K562 (cell line): ENCODE data around the gene CALHM4. TPM values are rescaled to one million over a fixed set of nuclear protein-coding genes. Genes with fewer than 3 reads are reported as not detected.

Experiments used
- ATAC-seq: fragments of 200-7000 bp; cut with Tn5 transposase; 3 replicates; pipeline ENCODE4 v1.9.1; 2020; ENCODE audit warnings: moderate library complexity
- BruUV-seq: library from RNA; stranded (reverse); fragments of 400-500 nt; replicated peaks from 2 replicates; lab custom pipeline; 2021; lab: Mats Ljungman, UMichigan
- CTCF ChIA-PET: fragments of 300-600 bp; formaldehyde crosslinking; extraction: SDS; loops from one replicate; lab custom pipeline; 2021; ENCODE audit warnings: low intra/inter-chr PET ratio; lab: Yijun Ruan, JAX
- POLR2A ChIA-PET: fragments of 300-600, 350-650 bp; sonication (Branson Sonifier 250); formaldehyde crosslinking; extraction: SDS; loops from one replicate; lab custom pipeline; 2021; ENCODE audit warnings: antibody characterized with exemption, inconsistent platforms; lab: Yijun Ruan, JAX
- DNase-seq, 4 experiments: peaks; one replicate each; pipeline versions ENCODE4 v3.0.0 to v3.0.0-alpha.2; 2011 to 2018; ENCODE audit warnings: low spot score in 3 of 4, mixed read lengths in 3 of 4; ENCODE audit errors: extremely low read depth in 1 of 4
- FAIRE-seq: peaks from 2 replicates; lab custom pipeline; 2011; peaks lifted over from hg19 to GRCh38; lab: Jason Lieb, UNC
- H2AFZ ChIP-seq: 2 replicates; pipeline ENCODE4 v1.6.0; 2011; ENCODE audit warnings: low read depth, low read length, control low read depth, inconsistent platforms
- H3K27ac ChIP-seq: fragments of 200-600 bp; 3 replicates; pipeline ENCODE4 v1.8.0; 2011; ENCODE audit warnings: low read depth, mild to moderate bottlenecking, control low read depth, inconsistent platforms, low read length, moderate library complexity, mixed read lengths; ENCODE audit errors: extremely low read depth
- H3K27me3 ChIP-seq, 2 experiments: fragments of 300-600 bp in 1 of 2; 2 replicates in 1 of 2; 3 replicates in 1 of 2; pipeline versions ENCODE4 v1.6.0 to v1.8.0; 2011; ENCODE audit warnings: inconsistent platforms in 2 of 2, low read length in 2 of 2, mild to moderate bottlenecking in 1 of 2, mixed read lengths in 1 of 2, moderate library complexity in 1 of 2; ENCODE audit not compliant: control insufficient read depth in 2 of 2, insufficient read depth in 2 of 2
- H3K36me3 ChIP-seq: fragments of 300-600 bp; 3 replicates; pipeline ENCODE4 v1.8.0; 2011; ENCODE audit warnings: mild to moderate bottlenecking, low read length, inconsistent platforms; ENCODE audit not compliant: control insufficient read depth, insufficient read depth
- H3K4me1 ChIP-seq, 2 experiments: fragments of 200-600 bp in 1 of 2; replicated peaks in 1 of 2; 2 replicates in 1 of 2; 3 replicates in 1 of 2; pipeline versions ENCODE4 v1.5.1 to v1.8.0; 2011; ENCODE audit warnings: inconsistent platforms in 2 of 2, low read length in 2 of 2, mild to moderate bottlenecking in 1 of 2, mixed read lengths in 1 of 2, moderate library complexity in 1 of 2; ENCODE audit not compliant: control insufficient read depth in 2 of 2, insufficient read depth in 2 of 2
- H3K4me2 ChIP-seq: 2 replicates; pipeline ENCODE4 v1.6.1; 2011; ENCODE audit warnings: low read length, control low read depth, inconsistent platforms, mixed read lengths; ENCODE audit not compliant: insufficient read depth
- H3K4me3 ChIP-seq: fragments of 200-600 bp; sonication (generic), shearing (Covaris generic); 2 replicates; pipeline ENCODE4 v1.5.1; 2016; ENCODE audit warnings: control low read depth, inconsistent platforms
- H3K79me2 ChIP-seq: fragments of 200-600 bp; 3 replicates; pipeline ENCODE4 v1.8.0; 2011; ENCODE audit warnings: low read length, inconsistent platforms; ENCODE audit not compliant: control insufficient read depth, insufficient read depth
- H3K9ac ChIP-seq, 2 experiments: 2 replicates each; pipeline versions ENCODE4 v1.6.0 to v1.6.1; 2011; ENCODE audit warnings: low read depth in 2 of 2, low read length in 2 of 2, control low read depth in 1 of 2, inconsistent platforms in 1 of 2, mild to moderate bottlenecking in 1 of 2, mixed read lengths in 1 of 2; ENCODE audit not compliant: insufficient read depth in 1 of 2
- H3K9me1 ChIP-seq: one replicate; pipeline ENCODE4 v1.6.0; 2011; ENCODE audit warnings: inconsistent platforms, mild to moderate bottlenecking, low read length, moderate library complexity; ENCODE audit not compliant: control insufficient read depth, insufficient read depth
- H3K9me3 ChIP-seq: replicated peaks from 2 replicates; pipeline ENCODE4 v1.5.1; 2011; ENCODE audit warnings: low read depth, low read length, inconsistent platforms; ENCODE audit not compliant: control insufficient read depth, insufficient read depth
- H4K20me1 ChIP-seq: replicated peaks from 2 replicates; pipeline ENCODE4 v1.6.1; 2011; ENCODE audit warnings: low read length, inconsistent platforms, mixed read lengths; ENCODE audit not compliant: control insufficient read depth, insufficient read depth
- ELF4 ChIP-seq: fragments of 450-650 bp; formaldehyde crosslinking; IDR thresholded peaks from 2 replicates; pipeline ENCODE4 v1.4.0; 2022; ENCODE audit warnings: missing genetic modification characterization
- HCFC1 ChIP-seq: IDR thresholded peaks from 2 replicates; pipeline ENCODE4 v1.6.1; 2012; ENCODE audit warnings: low read depth, low read length, improper control_type of control experiment
- NELFE ChIP-seq: IDR thresholded peaks from 2 replicates; pipeline ENCODE4 v1.6.1; 2011; ENCODE audit warnings: mild to moderate bottlenecking; ENCODE audit not compliant: insufficient read depth, insufficient read length
- SNRNP70 ChIP-seq: fragments of 200-400 bp; formaldehyde crosslinking; optimal IDR thresholded peaks from 2 replicates; pipeline ENCODE3; 2017; ENCODE audit warnings: low read depth, low read length
- SOX6 ChIP-seq: fragments of 450-650 bp; IDR thresholded peaks from 2 replicates; pipeline ENCODE4 v1.6.1; 2014; ENCODE audit warnings: mild to moderate bottlenecking
- TFE3 ChIP-seq: fragments of 450-650 bp; formaldehyde crosslinking; IDR thresholded peaks from 2 replicates; pipeline ENCODE4 v1.4.0; 2020; ENCODE audit warnings: mild to moderate bottlenecking, mixed read lengths
- WHSC1 ChIP-seq: IDR thresholded peaks from one replicate; pipeline ENCODE4 v1.6.1; 2012; ENCODE audit warnings: low read length, control low read depth, inconsistent platforms
- ZBTB9 ChIP-seq: fragments of 450-650 bp; formaldehyde crosslinking; IDR thresholded peaks from 2 replicates; pipeline ENCODE4 v1.4.0; 2020; ENCODE audit warnings: mild to moderate bottlenecking, moderate library complexity
- ZNF311 ChIP-seq: fragments of 250-450 bp; sonication (Bioruptor Pico); IDR thresholded peaks from 2 replicates; pipeline ENCODE4 v1.4.0; 2020; ENCODE audit warnings: mild to moderate bottlenecking, moderate library complexity
- WGBS: fragments of 100-300 bp; shearing (Covaris generic); methylation state at CpG from one replicate; pipeline ENCODE4 v1.1.6; 2016; ENCODE audit warnings: low coverage, mixed read lengths; ENCODE audit not compliant: insufficient coverage; ENCODE audit errors: missing lambda C conversion rate; 5-methylcytosine and 5-hydroxymethylcytosine counted together
- in situ Hi-C: fragments of 300-500 bp; cut with MboI; formaldehyde crosslinking; loops from 4 replicates; pipeline ENCODE4 v1.15.0; 2018; ENCODE audit warnings: inconsistent platforms, mixed read lengths
- intact Hi-C: fragments of 100-400 bp; cut with micrococcal nuclease; formaldehyde crosslinking; loops from 2 replicates; pipeline ENCODE4 v1.14.2; 2022
- polyA plus RNA-seq, 8 experiments: library from polyadenylated mRNA; depleted of rRNA in 4 of 8; stranded (reverse) in 5 of 8; unstranded in 3 of 8; fragments of >200 nt; fragmentation: Nextera tagmentation in 2 of 8; fragmentation: Illumina TruSeq in 1 of 8; extraction: Ambion mirVana in 2 of 8; extraction: Trizol in 1 of 8; gene quantifications; 2 replicates each; pipeline versions ENCODE4 v1.2.1 to v1.2.3, GENCODE V29; 2011 to 2014; ENCODE audit warnings: inconsistent platforms in 1 of 8, missing spikeins in 1 of 8
- total RNA-seq, 7 experiments: library from RNA; depleted of rRNA in 6 of 7; stranded (reverse); fragments of >200 nt in 6 of 7; fragmentation: Illumina TruSeq in 2 of 7; extraction: Trizol in 2 of 7; gene quantifications; 2 replicates each; pipeline versions ENCODE4 v1.2.1 to v1.2.3, GENCODE V29; 2011 to 2021; ENCODE audit warnings: low replicate concordance in 1 of 7

CALHM4 gene
- total and polyA plus RNA-seq, 9 of the 15 experiments (the other 6 are each of a cell fraction or from before 2014, with no cell fraction given): not detected

- TF ChIP-seq HCFC1: no peak
- TF ChIP-seq WHSC1: no peak
- TF ChIP-seq TFE3 (CRISPR knock-in tag): no peak
- no peak for TF ChIP-seq ZNF311
Measured at GRCh38 chr6:116545651-116546050, 7.9 kb upstream of the CALHM4 start, which contains the start of gene TRAPPC3L (continued).

GRCh38 chr6:116547358-116547757 lies 6.2 kb upstream of the CALHM4 start:
- TF ChIP-seq NELFE (no peak), SNRNP70 (no peak), ELF4 (CRISPR knock-in tag) (no peak), SOX6 (no peak), ZBTB9 (no peak)
- DNase-seq (no peak), ATAC-seq (peak; percentile 55), FAIRE-seq (no peak)
- Histone ChIP-seq H3K9me1 (no peaks in the 10 kb centered on the region), H3K27me3 (peaks cover 8 to 13% of the 10 kb centered on the region in 2 experiments; a peak in 4 of 5 replicates), H3K36me3 (no peaks in the 10 kb centered on the region), H3K9ac (no peak overlapping the region), H3K79me2 (no peaks in the 10 kb centered on the region), H4K20me1 (no peaks in the 10 kb centered on the region), H3K9me3 (no peaks in the 10 kb centered on the region), H3K4me2 (no peak overlapping the region), H3K27ac (no peak overlapping the region), H3K4me1 (no peaks in the 10 kb centered on the region), H2AFZ (0 out of 2 replicates have a peak overlapping the region, but pooled peaks have one; percentile 8), H3K4me3 (no peak overlapping the region)
- CTCF ChIA-PET: interaction anchor here (0.6 kb wide), 1 partner anchor 98 kb away, joined by 3 read pairs; no protein-coding TSS in a partner anchor
- POLR2A ChIA-PET: no interaction called here
- intact Hi-C loops: no loop called here
- WGBS: 9% methylated on average over 6 of the region's 6 CpGs
- BruUV-seq: no TSS peak
- in situ Hi-C loops: no loop called here
